ENCODE data around the gene ACADSB.

The ACADSB gene

DNA sequence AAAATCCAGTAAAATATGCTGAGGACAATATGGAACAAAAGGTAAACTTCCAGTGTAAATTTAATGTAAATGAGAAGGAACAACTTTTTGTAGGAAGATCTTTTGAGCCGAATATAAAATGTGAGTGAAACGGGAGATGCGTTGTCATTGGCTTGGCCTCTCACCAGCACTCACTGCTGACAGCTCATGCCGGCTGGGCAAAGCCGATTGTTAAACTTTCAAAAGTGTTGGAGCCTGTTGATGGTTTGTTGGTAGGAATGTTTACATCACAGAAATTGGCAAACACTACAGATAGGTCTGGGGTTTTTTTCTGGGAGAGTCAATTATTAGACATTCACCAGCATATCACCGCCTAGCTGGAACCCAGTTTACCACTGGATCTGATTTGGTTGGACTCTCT is 22.5 kb upstream of the ACADSB start:
- Histone ChIP-seq H3K9me3 (ENCODE audit: control insufficient read depth, low read length) (no peaks in the 10 kb centered on the region), H3K4me3 (ENCODE audit: extremely low read depth, insufficient read depth, low read length, poor library complexity, severe bottlenecking) (no peak overlapping the region), H3K36me3 (ENCODE audit: control insufficient read depth, insufficient read depth, low read length) (peaks cover 9% of the 10 kb centered on the region), H3K27ac (ENCODE audit: low read depth, low read length, severe bottlenecking) (no peak overlapping the region), H3K4me1 (ENCODE audit: control insufficient read depth, insufficient read depth, low read length, poor library complexity, severe bottlenecking) (no peaks in the 10 kb centered on the region)
- 87 to 89% methylated on average over 3 to 4 of the region's 6 CpGs for WGBS, 2 experiments (ENCODE audit: insufficient coverage in 2 of 2)

- Histone ChIP-seq H3K4me1 (ENCODE audit: control insufficient read depth, insufficient read depth, low read length, poor library complexity, severe bottlenecking) (no peaks in the 10 kb centered on the region), H3K36me3 (ENCODE audit: control insufficient read depth, insufficient read depth, low read length) (peaks cover 9% of the 10 kb centered on the region), H3K4me3 (ENCODE audit: extremely low read depth, insufficient read depth, low read length, poor library complexity, severe bottlenecking) (no peak overlapping the region), H3K27ac (ENCODE audit: low read depth, low read length, severe bottlenecking) (no peak overlapping the region), H3K9me3 (ENCODE audit: control insufficient read depth, low read length) (no peaks in the 10 kb centered on the region)
- 40% methylated on average over 1 of the region's 2 CpGs; no CpG with 5 or more reads in 1 of the 2 experiments for WGBS, 2 experiments (ENCODE audit: insufficient coverage in 2 of 2)
Measured at GRCh38 chr10:122988501-122988900, 20.3 kb upstream of the ACADSB start.

DNA sequence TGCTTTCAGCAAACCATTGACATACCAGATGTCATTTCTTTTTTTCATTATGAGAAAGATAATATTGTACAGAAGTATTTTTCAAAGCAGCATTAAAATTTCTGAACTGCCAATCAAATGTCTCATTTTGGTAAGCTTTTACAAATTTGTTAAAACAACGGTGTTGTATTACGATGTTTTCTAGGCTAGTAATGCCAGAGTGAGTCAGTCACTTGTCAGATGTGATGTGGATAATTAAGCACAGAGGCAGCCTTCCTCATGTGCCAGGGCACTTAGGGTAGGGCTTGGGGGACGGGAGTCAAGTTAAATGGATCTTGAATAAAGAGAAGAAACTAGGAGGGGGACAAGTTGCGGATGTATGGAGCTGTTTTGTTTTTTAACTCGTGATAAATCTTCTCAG is 18.5 kb upstream of the ACADSB start:
- Histone ChIP-seq H3K9me3 (ENCODE audit: control insufficient read depth, low read length) (no peaks in the 10 kb centered on the region), H3K4me3 (ENCODE audit: extremely low read depth, insufficient read depth, low read length, poor library complexity, severe bottlenecking) (no peak overlapping the region), H3K27ac (ENCODE audit: low read depth, low read length, severe bottlenecking) (no peak overlapping the region), H3K4me1 (ENCODE audit: control insufficient read depth, insufficient read depth, low read length, poor library complexity, severe bottlenecking) (no peaks in the 10 kb centered on the region), H3K36me3 (ENCODE audit: control insufficient read depth, insufficient read depth, low read length) (peaks cover 16% of the 10 kb centered on the region)
- 59 to 77% methylated on average over 2 to 3 of the region's 5 CpGs for WGBS, 2 experiments (ENCODE audit: insufficient coverage in 2 of 2)

DNA sequence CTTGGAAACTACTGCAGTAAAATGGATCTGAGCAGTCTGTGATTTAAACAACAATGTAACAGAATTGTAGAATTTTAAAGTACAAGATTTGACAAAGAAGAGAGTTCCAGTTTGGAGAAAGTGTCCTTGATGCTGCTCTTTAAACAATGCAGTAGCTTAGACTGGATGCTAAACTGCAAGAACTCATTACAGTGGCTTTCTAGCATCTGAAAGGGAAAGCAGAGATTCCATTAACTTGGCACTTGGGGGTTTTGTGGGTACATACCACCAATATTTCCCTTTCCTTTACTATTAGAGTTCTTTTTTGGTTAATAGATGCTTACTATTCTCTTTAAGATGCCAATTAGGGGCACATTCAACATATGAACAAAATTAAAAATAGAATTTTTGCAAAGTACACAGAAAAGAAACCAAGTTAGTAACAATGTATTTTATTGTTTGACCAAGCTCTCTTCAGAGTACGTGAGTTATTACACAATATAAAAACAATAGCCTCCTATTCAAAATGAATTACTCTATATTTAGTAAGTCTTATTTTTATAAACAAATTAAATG is 16.7 kb upstream of the ACADSB start:
- no CpG with 5 or more reads among the region's 1 CpG for WGBS, 2 experiments (ENCODE audit: insufficient coverage in 2 of 2)
- peaks cover 27% of the 10 kb centered on the region for H3K36me3 ChIP-seq (ENCODE audit: control insufficient read depth, insufficient read depth, low read length)
- no peak overlapping the region for H3K27ac ChIP-seq (ENCODE audit: low read depth, low read length, severe bottlenecking)
- H3K9me3 ChIP-seq (ENCODE audit: control insufficient read depth, low read length), result no peaks in the 10 kb centered on the region
- H3K4me1 ChIP-seq (ENCODE audit: control insufficient read depth, insufficient read depth, low read length, poor library complexity, severe bottlenecking), result no peaks in the 10 kb centered on the region
- no peak overlapping the region for H3K4me3 ChIP-seq (ENCODE audit: extremely low read depth, insufficient read depth, low read length, poor library complexity, severe bottlenecking)

DNA sequence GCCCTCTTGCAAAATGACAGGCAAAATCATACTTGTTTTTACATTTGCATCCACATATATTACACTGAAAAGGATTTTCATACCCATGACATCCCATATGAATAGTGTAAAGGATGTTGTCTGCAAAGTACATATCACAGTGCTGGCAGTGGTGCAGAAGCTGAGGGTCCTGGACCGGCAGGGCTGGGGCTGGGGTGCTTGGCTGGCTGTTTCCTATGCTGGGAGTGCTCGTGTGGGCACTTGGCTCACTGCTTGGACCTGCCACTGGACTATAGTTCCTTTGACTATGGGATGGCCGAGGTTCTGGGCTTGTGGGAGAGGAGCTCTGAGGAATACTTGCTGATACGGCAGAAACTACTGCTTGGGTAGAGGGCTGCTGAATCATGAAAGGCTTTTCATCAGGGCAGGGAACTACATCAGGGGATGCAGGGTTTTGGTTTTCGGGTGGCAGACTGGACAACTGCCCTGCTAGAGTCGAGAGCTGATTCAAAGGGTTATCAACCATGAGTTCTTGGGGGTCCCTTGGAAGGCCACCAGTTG is 14.9 kb upstream of the ACADSB start:
- whole genome bisulfite sequencing, 2 experiments (ENCODE audit: insufficient coverage in 2 of 2), result 81 to 98% methylated on average over 3 to 6 of the region's 6 CpGs
- no peaks in the 10 kb centered on the region for H3K9me3 ChIP-seq (ENCODE audit: control insufficient read depth, low read length)
- H3K4me3 ChIP-seq (ENCODE audit: extremely low read depth, insufficient read depth, low read length, poor library complexity, severe bottlenecking), result no peak overlapping the region
- no peaks in the 10 kb centered on the region for H3K4me1 ChIP-seq (ENCODE audit: control insufficient read depth, insufficient read depth, low read length, poor library complexity, severe bottlenecking)
- H3K36me3 ChIP-seq (ENCODE audit: control insufficient read depth, insufficient read depth, low read length), result peaks cover 41% of the 10 kb centered on the region
- H3K27ac ChIP-seq (ENCODE audit: low read depth, low read length, severe bottlenecking), result no peak overlapping the region

DNA sequence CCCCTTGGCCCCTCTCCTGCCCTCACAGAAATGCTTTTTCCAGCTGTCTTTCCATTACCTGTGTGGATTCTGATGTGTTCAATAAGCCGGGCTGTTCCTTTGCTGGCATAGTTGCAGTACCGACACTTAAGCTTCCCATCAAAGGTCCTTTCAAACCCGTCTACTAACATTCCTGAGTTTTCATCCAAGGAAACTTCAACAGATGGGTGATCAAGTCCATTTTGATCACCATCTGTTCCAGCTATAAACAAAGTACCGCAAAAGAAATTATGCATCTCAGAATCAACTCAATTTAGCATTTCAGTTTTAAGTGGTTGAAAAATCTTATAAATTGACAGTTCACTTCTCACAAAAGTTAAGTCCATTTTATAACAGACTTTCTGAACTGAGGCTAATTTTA is 12.9 kb upstream of the ACADSB start:
- peaks cover 43% of the 10 kb centered on the region for H3K36me3 ChIP-seq (ENCODE audit: control insufficient read depth, insufficient read depth, low read length)

DNA sequence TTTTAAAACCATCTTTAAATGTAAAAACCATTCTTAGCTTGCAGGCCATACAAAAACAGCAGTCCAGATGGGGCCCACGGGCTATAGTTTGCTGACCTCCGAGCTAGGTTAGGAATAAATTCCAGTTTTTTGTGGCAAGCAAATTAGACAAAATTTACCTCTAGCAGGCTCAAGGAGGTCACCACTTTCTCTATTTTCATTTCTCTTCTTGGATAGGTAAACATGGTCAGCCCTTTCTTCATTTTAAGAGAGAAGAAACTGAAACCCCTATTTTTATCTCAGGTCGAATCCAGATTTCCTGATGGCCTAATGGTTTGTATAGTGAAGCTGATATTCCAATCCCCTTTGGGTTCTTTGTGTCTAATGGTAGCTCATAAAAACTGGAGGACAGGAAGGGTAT is 10.9 kb upstream of the ACADSB start:
- no peak overlapping the region for H3K4me3 ChIP-seq (ENCODE audit: extremely low read depth, insufficient read depth, low read length, poor library complexity, severe bottlenecking)
- 100% methylated on average over 2 of the region's 3 CpGs; no CpG with 5 or more reads in 1 of the 2 experiments for WGBS, 2 experiments (ENCODE audit: insufficient coverage in 2 of 2)

More for the DNA sequence above, 12.9 kb upstream of the ACADSB start:
- Histone ChIP-seq H3K4me3 (ENCODE audit: extremely low read depth, insufficient read depth, low read length, poor library complexity, severe bottlenecking) (no peak overlapping the region), H3K9me3 (ENCODE audit: control insufficient read depth, low read length) (no peaks in the 10 kb centered on the region), H3K27ac (ENCODE audit: low read depth, low read length, severe bottlenecking) (no peak overlapping the region), H3K4me1 (ENCODE audit: control insufficient read depth, insufficient read depth, low read length, poor library complexity, severe bottlenecking) (no peaks in the 10 kb centered on the region)
- WGBS, 2 experiments (ENCODE audit: insufficient coverage in 2 of 2), result 97 to 100% methylated on average over 3 of the region's 4 CpGs

GRCh38 chr10:122998360-122998917 is 10.4 kb upstream of the ACADSB start:
- no peak overlapping the region for H3K27ac ChIP-seq (ENCODE audit: low read depth, low read length, severe bottlenecking)
- H3K4me3 ChIP-seq (ENCODE audit: extremely low read depth, insufficient read depth, low read length, poor library complexity, severe bottlenecking), result no peak overlapping the region
- 83 to 100% methylated on average over 2 of the region's 6 CpGs for WGBS, 2 experiments (ENCODE audit: insufficient coverage in 2 of 2)

More for the DNA sequence above, 10.9 kb upstream of the ACADSB start:
- no peak overlapping the region for H3K27ac ChIP-seq (ENCODE audit: low read depth, low read length, severe bottlenecking)
- H3K36me3 ChIP-seq (ENCODE audit: control insufficient read depth, insufficient read depth, low read length), result peaks cover 43% of the 10 kb centered on the region
- no peaks in the 10 kb centered on the region for H3K9me3 ChIP-seq (ENCODE audit: control insufficient read depth, low read length)
- no peaks in the 10 kb centered on the region for H3K4me1 ChIP-seq (ENCODE audit: control insufficient read depth, insufficient read depth, low read length, poor library complexity, severe bottlenecking)

GRCh38 chr10:122998934-122999333 is 9.9 kb upstream of the ACADSB start:
- H3K4me1 ChIP-seq (ENCODE audit: control insufficient read depth, insufficient read depth, low read length, poor library complexity, severe bottlenecking), result no peaks in the 10 kb centered on the region
- H3K27ac ChIP-seq (ENCODE audit: low read depth, low read length, severe bottlenecking), result no peak overlapping the region
- no peaks in the 10 kb centered on the region for H3K9me3 ChIP-seq (ENCODE audit: control insufficient read depth, low read length)
- peaks cover 39% of the 10 kb centered on the region for H3K36me3 ChIP-seq (ENCODE audit: control insufficient read depth, insufficient read depth, low read length)
- no peak overlapping the region for H3K4me3 ChIP-seq (ENCODE audit: extremely low read depth, insufficient read depth, low read length, poor library complexity, severe bottlenecking)
- WGBS, 2 experiments (ENCODE audit: insufficient coverage in 2 of 2), result 92 to 100% methylated on average over 2 of the region's 3 CpGs

More at GRCh38 chr10:122998360-122998917, 10.4 kb upstream of the ACADSB start:
- Histone ChIP-seq H3K9me3 (ENCODE audit: control insufficient read depth, low read length) (no peaks in the 10 kb centered on the region), H3K36me3 (ENCODE audit: control insufficient read depth, insufficient read depth, low read length) (peaks cover 43% of the 10 kb centered on the region), H3K4me1 (ENCODE audit: control insufficient read depth, insufficient read depth, low read length, poor library complexity, severe bottlenecking) (no peaks in the 10 kb centered on the region)

DNA sequence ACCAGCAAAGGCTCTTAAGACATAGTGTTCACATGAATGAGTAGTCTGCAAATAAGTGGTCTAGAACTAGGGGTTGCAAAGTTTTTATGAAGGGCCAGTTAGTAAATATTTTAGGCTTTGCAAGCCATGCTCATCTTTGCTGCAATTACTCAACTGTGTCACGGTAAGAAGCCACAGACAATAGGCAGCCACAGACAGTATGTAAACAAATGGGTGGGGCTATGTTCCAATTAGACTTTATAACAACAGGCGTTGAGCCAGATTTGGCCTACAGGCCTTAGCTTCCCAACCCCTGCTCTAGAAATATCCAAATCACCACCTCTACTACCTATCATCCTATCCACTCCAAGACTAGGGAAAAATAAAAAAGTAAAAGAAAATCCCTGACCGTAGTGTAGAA is 9.5 kb upstream of the ACADSB start:
- Histone ChIP-seq H3K4me1 (ENCODE audit: control insufficient read depth, insufficient read depth, low read length, poor library complexity, severe bottlenecking) (no peaks in the 10 kb centered on the region), H3K36me3 (ENCODE audit: control insufficient read depth, insufficient read depth, low read length) (peaks cover 35% of the 10 kb centered on the region), H3K9me3 (ENCODE audit: control insufficient read depth, low read length) (no peaks in the 10 kb centered on the region), H3K4me3 (ENCODE audit: extremely low read depth, insufficient read depth, low read length, poor library complexity, severe bottlenecking) (no peak overlapping the region), H3K27ac (ENCODE audit: low read depth, low read length, severe bottlenecking) (no peak overlapping the region)
- 71% methylated on average over 1 of the region's 3 CpGs; no CpG with 5 or more reads in 1 of the 2 experiments for WGBS, 2 experiments (ENCODE audit: insufficient coverage in 2 of 2)

- H3K4me1 ChIP-seq (ENCODE audit: control insufficient read depth, insufficient read depth, low read length, poor library complexity, severe bottlenecking), result no peaks in the 10 kb centered on the region
- H3K4me3 ChIP-seq (ENCODE audit: extremely low read depth, insufficient read depth, low read length, poor library complexity, severe bottlenecking), result no peak overlapping the region
- H3K9me3 ChIP-seq (ENCODE audit: control insufficient read depth, low read length), result no peaks in the 10 kb centered on the region
- H3K36me3 ChIP-seq (ENCODE audit: control insufficient read depth, insufficient read depth, low read length), result peaks cover 30% of the 10 kb centered on the region
- WGBS, 2 experiments (ENCODE audit: insufficient coverage in 2 of 2), result 60 to 100% methylated on average over 1 to 2 of the region's 3 CpGs
- no peak overlapping the region for H3K27ac ChIP-seq (ENCODE audit: low read depth, low read length, severe bottlenecking)
Measured at GRCh38 chr10:123000155-123000554, 8.7 kb upstream of the ACADSB start.
